Activated CD8-positive, alpha-beta T cell treated with anti-CD3 and anti-CD28 coated beads, Interleukin-2, amount 10 ng/mL, durations not matched to agents 7 days and 5 days (primary cell): Measurements from ENCODE around the gene IL24. TPM values are rescaled to one million over a fixed set of nuclear protein-coding genes. Genes with fewer than 3 reads are reported as not detected.

ENCODE experiments used
- ATAC-seq: fragments of 150-1000 bp; cut with Tn5 transposase; one replicate; pipeline ENCODE4 v1.10.0; 2021; ENCODE audit warnings: moderate library complexity
- CTCF ChIA-PET: fragments of 350-600 bp; sonication (Branson Sonifier 250); formaldehyde crosslinking; loops from one replicate; lab custom pipeline; 2021; ENCODE audit warnings: antibody characterized with exemption; lab: Charles Lee
- POLR2A ChIA-PET: fragments of 350-600 bp; sonication (Branson Sonifier 250); formaldehyde crosslinking; loops from one replicate; lab custom pipeline; 2021; ENCODE audit warnings: antibody characterized with exemption; lab: Charles Lee
- DNase-seq: peaks from one replicate; pipeline ENCODE4 v3.0.0-alpha.2; 2020
- H3K27ac Mint-ChIP-seq: one replicate; pipeline ENCODE4 v1.8.0; 2021; ENCODE audit warnings: mild to moderate bottlenecking, mixed read lengths
- H3K27me3 Mint-ChIP-seq: one replicate; pipeline ENCODE4 v1.8.0; 2021; ENCODE audit warnings: low read depth, mixed read lengths
- H3K36me3 Mint-ChIP-seq: one replicate; pipeline ENCODE4 v1.8.0; 2021; ENCODE audit warnings: low read depth, mixed read lengths
- H3K4me1 Mint-ChIP-seq: one replicate; pipeline ENCODE4 v1.8.0; 2021; ENCODE audit warnings: low read depth, mixed read lengths
- H3K4me3 Mint-ChIP-seq: one replicate; pipeline ENCODE4 v1.8.0; 2021; ENCODE audit warnings: mild to moderate bottlenecking, mixed read lengths
- H3K9me3 Mint-ChIP-seq: one replicate; pipeline ENCODE4 v1.8.0; 2022; ENCODE audit warnings: mixed read lengths; ENCODE audit not compliant: insufficient read depth
- total RNA-seq, 2 experiments: library from RNA; stranded (reverse); gene quantifications; one replicate each; pipeline ENCODE4 v1.2.3, GENCODE V29; 2021

IL24 gene
- total RNA-seq, 2 experiments from 2014 or later = not detected

GRCh38 chr1:206941766-206942418 lies 44.6 kb downstream of the IL24 start:
- H3K4me1 Mint-ChIP-seq = peaks cover 4% of the 10 kb centered on the region
- peaks cover 19% of the 10 kb centered on the region for H3K27me3 Mint-ChIP-seq
- H3K9me3 Mint-ChIP-seq = no peaks in the 10 kb centered on the region
- DNase-seq = no peak
- no peak for ATAC-seq
- no peak overlapping the region for H3K4me3 Mint-ChIP-seq
- no peak overlapping the region for H3K27ac Mint-ChIP-seq
- POLR2A ChIA-PET = no interaction called here
- H3K36me3 Mint-ChIP-seq = no peaks in the 10 kb centered on the region
- CTCF ChIA-PET = interaction anchor here (0.9 to 10.5 kb wide), 8 partner anchors 8 to 278 kb away, joined by 3 to 94 read pairs (median 3); no protein-coding TSS in a partner anchor

GRCh38 chr1:206944703-206945102 lies 47.5 kb downstream of the IL24 start:
- ATAC-seq = no peak
- no peaks in the 10 kb centered on the region for H3K36me3 Mint-ChIP-seq
- H3K27ac Mint-ChIP-seq = no peak overlapping the region
- peaks cover 28% of the 10 kb centered on the region for H3K27me3 Mint-ChIP-seq
- peaks cover 4% of the 10 kb centered on the region for H3K4me1 Mint-ChIP-seq
- H3K4me3 Mint-ChIP-seq = no peak overlapping the region
- DNase-seq = no peak
- CTCF ChIA-PET = interaction anchor here (10.5 kb wide), 1 partner anchor 11 kb away, joined by 94 read pairs; no protein-coding TSS in a partner anchor
- POLR2A ChIA-PET = no interaction called here
- H3K9me3 Mint-ChIP-seq = no peaks in the 10 kb centered on the region

- Mint-ChIP-seq H3K36me3 (no peaks in the 10 kb centered on the region), H3K9me3 (peaks cover 5% of the 10 kb centered on the region), H3K4me3 (no peak overlapping the region), H3K27ac (no peak overlapping the region), H3K4me1 (peaks cover 4% of the 10 kb centered on the region), H3K27me3 (peaks cover 31% of the 10 kb centered on the region)
- CTCF ChIA-PET = interaction anchor here (0.8 to 10.5 kb wide), 6 partner anchors 12 to 221 kb away, joined by 3 to 94 read pairs (median 3); no protein-coding TSS in a partner anchor
- POLR2A ChIA-PET = interaction anchor here (0.8 kb wide), 1 partner anchor 307 kb away, joined by 3 read pairs; no protein-coding TSS in a partner anchor
- DNase-seq (no peak), ATAC-seq (no peak)
Measured at GRCh38 chr1:206945779-206946178, 48.5 kb downstream of the IL24 start.

GRCh38 chr1:206946261-206946660 lies 49.0 kb downstream of the IL24 start, which contains the start of gene PIGR:
PIGR (minus strand) TSS chr1:206946466; CDS start chr1:206940531, 5,935 bp downstream.
- Mint-ChIP-seq H3K27me3 (peaks cover 31% of the 10 kb centered on the region), H3K4me3 (no peak within 1 kb of the TSS), H3K4me1 (peaks cover 4% of the 10 kb centered on the region), H3K9me3 (peaks cover 5% of the 10 kb centered on the region), H3K36me3 (no peaks in the 10 kb centered on the region), H3K27ac (no peak within 1 kb of the TSS)
- DNase-seq = no peak
- ChIA-PET CTCF (interaction anchor here (0.7 to 10.5 kb wide), 5 partner anchors 11 to 36 kb away, joined by 3 to 94 read pairs (median 3); no protein-coding TSS in a partner anchor), POLR2A (no interaction called here)
- no peak for ATAC-seq

GRCh38 chr1:206947255-206947654 lies 50.0 kb downstream of the IL24 start:
- Mint-ChIP-seq H3K4me1 (peaks cover 4% of the 10 kb centered on the region), H3K27me3 (peaks cover 31% of the 10 kb centered on the region), H3K27ac (no peak overlapping the region), H3K36me3 (no peaks in the 10 kb centered on the region), H3K9me3 (peaks cover 5% of the 10 kb centered on the region), H3K4me3 (no peak overlapping the region)
- ATAC-seq = no peak
- POLR2A ChIA-PET = interaction anchor here (0.6 kb wide), 1 partner anchor 222 kb away, joined by 3 read pairs; no protein-coding TSS in a partner anchor
- DNase-seq = no peak
- CTCF ChIA-PET = interaction anchor here (0.9 to 10.5 kb wide), 3 partner anchors 14 to 35 kb away, joined by 3 to 94 read pairs (median 7); no protein-coding TSS in a partner anchor

- Mint-ChIP-seq H3K27ac (no peak overlapping the region), H3K36me3 (no peaks in the 10 kb centered on the region), H3K27me3 (peaks cover 19% of the 10 kb centered on the region), H3K4me3 (no peak overlapping the region), H3K4me1 (peaks cover 4% of the 10 kb centered on the region), H3K9me3 (peaks cover 5% of the 10 kb centered on the region)
- no peak for ATAC-seq
- CTCF ChIA-PET = interaction anchor here (3.0 to 10.5 kb wide), 2 partner anchors 16 to 33 kb away, joined by 13 to 94 read pairs; no protein-coding TSS in a partner anchor
- DNase-seq = no peak
- POLR2A ChIA-PET = no interaction called here
Measured at GRCh38 chr1:206949208-206949607, 52.0 kb downstream of the IL24 start.

GRCh38 chr1:206949641-206950040 lies 52.4 kb downstream of the IL24 start:
- ATAC-seq = no peak
- no peak overlapping the region for H3K4me3 Mint-ChIP-seq
- POLR2A ChIA-PET = no interaction called here

GRCh38 chr1:206951318-206952100 lies 54.3 kb downstream of the IL24 start:
- ATAC-seq (no peak), DNase-seq (no peak)
- ChIA-PET POLR2A (no interaction called here), CTCF (interaction anchor here (0.9 to 3.0 kb wide), 6 partner anchors 16 to 288 kb away, joined by 3 to 13 read pairs (median 6); partner anchors contain the start of gene FCMR)
- H3K27me3 Mint-ChIP-seq = peaks cover 12% of the 10 kb centered on the region
- peaks cover 13% of the 10 kb centered on the region for H3K4me1 Mint-ChIP-seq
- H3K27ac Mint-ChIP-seq = no peak overlapping the region
- H3K4me3 Mint-ChIP-seq = no peak overlapping the region
- H3K36me3 Mint-ChIP-seq = no peaks in the 10 kb centered on the region
- H3K9me3 Mint-ChIP-seq = peaks cover 5% of the 10 kb centered on the region

More at GRCh38 chr1:206949641-206950040, 52.4 kb downstream of the IL24 start:
- H3K27me3 Mint-ChIP-seq = peaks cover 16% of the 10 kb centered on the region
- peaks cover 6% of the 10 kb centered on the region for H3K4me1 Mint-ChIP-seq
- CTCF ChIA-PET = interaction anchor here (1.5 to 10.5 kb wide), 3 partner anchors 16 to 32 kb away, joined by 5 to 94 read pairs (median 13); no protein-coding TSS in a partner anchor
- no peak for DNase-seq
- no peak overlapping the region for H3K27ac Mint-ChIP-seq
- peaks cover 5% of the 10 kb centered on the region for H3K9me3 Mint-ChIP-seq
- no peaks in the 10 kb centered on the region for H3K36me3 Mint-ChIP-seq

- Mint-ChIP-seq H3K27ac (no peak overlapping the region), H3K4me1 (peaks cover 13% of the 10 kb centered on the region), H3K27me3 (peaks cover 12% of the 10 kb centered on the region), H3K36me3 (no peaks in the 10 kb centered on the region), H3K9me3 (peaks cover 5% of the 10 kb centered on the region), H3K4me3 (no peak overlapping the region)
- CTCF ChIA-PET = interaction anchor here (0.9 to 3.0 kb wide), 6 partner anchors 10 to 288 kb away, joined by 3 to 13 read pairs (median 4); partner anchors contain the start of gene FCMR
- POLR2A ChIA-PET = no interaction called here
- DNase-seq = no peak
- ATAC-seq = no peak
Measured at GRCh38 chr1:206952171-206952570, 54.9 kb downstream of the IL24 start.

- Mint-ChIP-seq H3K36me3 (no peaks in the 10 kb centered on the region), H3K4me3 (no peak overlapping the region), H3K27me3 (peaks cover 9% of the 10 kb centered on the region), H3K27ac (peak overlapping the region; percentile 0), H3K9me3 (peaks cover 5% of the 10 kb centered on the region), H3K4me1 (peaks cover 13% of the 10 kb centered on the region)
- DNase-seq (no peak), ATAC-seq (no peak)
- CTCF ChIA-PET = interaction anchor here (1.1 to 2.3 kb wide), 3 partner anchors 10 to 19 kb away, joined by 3 to 12 read pairs (median 6); no protein-coding TSS in a partner anchor
- POLR2A ChIA-PET = interaction anchor here (0.7 kb wide), 1 partner anchor 216 kb away, joined by 3 read pairs; no protein-coding TSS in a partner anchor
Measured at GRCh38 chr1:206953126-206953525, 55.9 kb downstream of the IL24 start.

GRCh38 chr1:206953626-206954025 lies 56.4 kb downstream of the IL24 start:
- peaks cover 13% of the 10 kb centered on the region for H3K4me1 Mint-ChIP-seq
- CTCF ChIA-PET = interaction anchor here (1.0 to 2.9 kb wide), 5 partner anchors 18 to 42 kb away, joined by 3 to 15 read pairs (median 8); no protein-coding TSS in a partner anchor
- H3K4me3 Mint-ChIP-seq = no peak overlapping the region
- DNase-seq (no peak), ATAC-seq (no peak)
- peaks cover 8% of the 10 kb centered on the region for H3K27me3 Mint-ChIP-seq
- peaks cover 5% of the 10 kb centered on the region for H3K9me3 Mint-ChIP-seq
- POLR2A ChIA-PET = interaction anchor here (0.7 kb wide), 1 partner anchor 216 kb away, joined by 3 read pairs; no protein-coding TSS in a partner anchor
- no peaks in the 10 kb centered on the region for H3K36me3 Mint-ChIP-seq
- peak overlapping the region; percentile 0 for H3K27ac Mint-ChIP-seq
